ENCODE measurements around the gene SERTAD1. TPM values are rescaled to one million over a fixed set of nuclear protein-coding genes. Genes with fewer than 3 reads are reported as not detected.

SERTAD1 gene
- total RNA-seq, 1 donor from 2014 or later = 13.8 TPM

DNA sequence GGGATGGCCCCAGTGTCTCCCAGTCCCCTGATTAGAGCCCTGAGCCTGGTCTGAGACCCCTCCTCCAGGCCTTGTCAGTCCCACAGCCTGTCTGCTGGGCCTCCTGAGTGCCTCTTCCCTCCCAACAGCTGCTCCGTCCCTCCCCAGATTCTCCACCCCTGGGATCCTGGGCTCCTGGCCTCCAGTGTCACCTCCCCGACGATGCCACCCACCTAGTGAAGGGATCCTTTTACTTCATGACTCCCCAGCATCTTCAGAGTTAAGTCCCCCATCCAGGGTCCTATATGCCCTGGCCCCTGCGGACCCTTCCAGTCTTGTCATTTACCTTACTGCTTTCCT is 8.2 kb downstream of the SERTAD1 start:
- no peak for DNase-seq (ENCODE audit: extremely low spot score, unreplicated experiment)
- H3K4me1 Mint-ChIP-seq (ENCODE audit: unreplicated experiment) = peaks cover 45% of the 10 kb centered on the region
- peak overlapping the region; percentile 78 for H3K27ac Mint-ChIP-seq (ENCODE audit: unreplicated experiment)
- H3K4me3 Mint-ChIP-seq (ENCODE audit: unreplicated experiment) = no peak overlapping the region
- peaks cover 3% of the 10 kb centered on the region for H3K36me3 Mint-ChIP-seq (ENCODE audit: unreplicated experiment)
- H3K27me3 Mint-ChIP-seq (ENCODE audit: unreplicated experiment) = no peaks in the 10 kb centered on the region
- no peaks in the 10 kb centered on the region for H3K9me3 Mint-ChIP-seq (ENCODE audit: unreplicated experiment)
- TF ChIP-seq CTCF (IDR thresholded peaks at IDR 0.05) = no peak

- H3K27me3 Mint-ChIP-seq (ENCODE audit: unreplicated experiment) = no peaks in the 10 kb centered on the region
- peaks cover under 1% of the 10 kb centered on the region for H3K36me3 Mint-ChIP-seq (ENCODE audit: unreplicated experiment)
- peak overlapping the region; percentile 78 for H3K27ac Mint-ChIP-seq (ENCODE audit: unreplicated experiment)
- DNase-seq (ENCODE audit: extremely low spot score, unreplicated experiment) = no peak
- no peak overlapping the region for H3K4me3 Mint-ChIP-seq (ENCODE audit: unreplicated experiment)
- H3K4me1 Mint-ChIP-seq (ENCODE audit: unreplicated experiment) = peaks cover 41% of the 10 kb centered on the region
- no peak for TF ChIP-seq CTCF (IDR thresholded peaks at IDR 0.05)
- no peaks in the 10 kb centered on the region for H3K9me3 Mint-ChIP-seq (ENCODE audit: unreplicated experiment)
Observed at GRCh38 chr19:40416918-40417642, 8.7 kb downstream of the SERTAD1 start.

DNA sequence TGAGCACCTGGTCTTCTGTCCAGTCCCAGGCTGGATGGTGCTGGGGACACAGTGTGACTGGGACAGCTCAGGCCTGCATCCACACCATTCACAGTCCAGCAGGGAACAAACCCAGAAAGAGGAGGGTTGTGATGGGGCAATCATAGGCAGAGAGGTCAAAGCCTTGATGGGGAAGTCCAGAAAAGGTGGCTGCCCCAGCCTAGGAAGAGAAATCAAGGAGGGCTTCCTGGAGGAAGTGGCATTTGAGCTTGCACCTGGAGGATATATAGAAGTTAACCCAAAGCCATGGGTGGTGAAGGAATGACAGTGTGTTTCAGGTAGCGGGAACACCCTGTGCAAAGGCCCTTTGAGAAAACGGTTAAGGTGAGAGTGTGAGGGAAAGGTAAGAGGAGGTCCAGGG is 10.0 kb downstream of the SERTAD1 start:
- Mint-ChIP-seq H3K4me1 (ENCODE audit: unreplicated experiment) (peaks cover 41% of the 10 kb centered on the region), H3K27ac (ENCODE audit: unreplicated experiment) (no peak overlapping the region), H3K4me3 (ENCODE audit: unreplicated experiment) (no peak overlapping the region), H3K9me3 (ENCODE audit: unreplicated experiment) (no peaks in the 10 kb centered on the region), H3K27me3 (ENCODE audit: unreplicated experiment) (no peaks in the 10 kb centered on the region), H3K36me3 (ENCODE audit: unreplicated experiment) (no peaks in the 10 kb centered on the region)
- no peak for TF ChIP-seq CTCF (IDR thresholded peaks at IDR 0.05)
- DNase-seq (ENCODE audit: extremely low spot score, unreplicated experiment) = no peak

GRCh38 chr19:40414542-40415535 is 11.0 kb downstream of the SERTAD1 start:
- Mint-ChIP-seq H3K36me3 (ENCODE audit: unreplicated experiment) (no peaks in the 10 kb centered on the region), H3K4me3 (ENCODE audit: unreplicated experiment) (no peak overlapping the region), H3K27me3 (ENCODE audit: unreplicated experiment) (no peaks in the 10 kb centered on the region), H3K4me1 (ENCODE audit: unreplicated experiment) (peaks cover 39% of the 10 kb centered on the region), H3K9me3 (ENCODE audit: unreplicated experiment) (no peaks in the 10 kb centered on the region), H3K27ac (ENCODE audit: unreplicated experiment) (peak overlapping the region; percentile 79)
- no peak for TF ChIP-seq CTCF (IDR thresholded peaks at IDR 0.05)
- DNase-seq (ENCODE audit: extremely low spot score, unreplicated experiment) = no peak

DNA sequence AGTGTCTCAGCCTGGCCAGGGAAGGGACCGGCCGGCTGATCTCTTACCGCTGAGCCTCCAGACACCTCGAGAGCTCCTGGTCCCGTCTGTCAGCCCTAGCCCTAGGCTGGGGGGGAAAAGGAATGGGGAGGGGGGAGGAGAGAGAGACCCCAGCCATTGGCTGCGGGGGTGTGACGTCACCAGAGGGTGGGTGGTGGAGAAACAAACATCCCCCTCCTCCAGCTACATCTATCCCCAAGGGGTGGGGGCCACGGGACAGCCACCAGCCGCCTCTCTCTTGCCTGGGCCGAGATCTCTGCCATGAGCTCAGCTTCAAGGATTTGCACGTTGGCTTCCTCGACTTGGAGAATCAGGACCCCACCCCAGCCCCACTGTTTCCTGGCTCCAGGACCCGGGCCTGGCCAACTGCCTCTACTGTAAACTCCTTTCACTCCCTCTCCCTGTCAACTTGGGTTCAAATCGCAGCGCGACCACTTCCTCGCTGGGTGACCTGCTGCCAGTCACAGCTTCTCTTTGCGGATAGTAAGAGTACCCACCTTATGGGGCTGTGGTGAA is 12.4 kb downstream of the SERTAD1 start, which contains the start of gene PRX:
Gene PRX (minus strand): TSS at position 88 of the 555 bp plus-strand sequence. CDS start 5,446 bp downstream, outside the sequence.
- no peaks in the 10 kb centered on the region for H3K9me3 Mint-ChIP-seq (ENCODE audit: unreplicated experiment)
- no peaks in the 10 kb centered on the region for H3K36me3 Mint-ChIP-seq (ENCODE audit: unreplicated experiment)
- H3K27ac Mint-ChIP-seq (ENCODE audit: unreplicated experiment) = no peak within 1 kb of the TSS
- no peak for TF ChIP-seq CTCF (IDR thresholded peaks at IDR 0.05)
- H3K4me1 Mint-ChIP-seq (ENCODE audit: unreplicated experiment) = peaks cover 35% of the 10 kb centered on the region
- no peaks in the 10 kb centered on the region for H3K27me3 Mint-ChIP-seq (ENCODE audit: unreplicated experiment)
- no peak within 1 kb of the TSS for H3K4me3 Mint-ChIP-seq (ENCODE audit: unreplicated experiment)
- no peak for DNase-seq (ENCODE audit: extremely low spot score, unreplicated experiment)
